Esophagus squamous epithelium (tissue), 5 donors: Measurements from ENCODE around the gene ANKS1B. TPM values are rescaled to one million over a fixed set of nuclear protein-coding genes. Genes with fewer than 3 reads are reported as not detected.

Experiments used
- DNase-seq: peaks from one replicate; lab custom pipeline; 2025; lab: John Stamatoyannopoulos, UW
- H3K27ac ChIP-seq, 4 donors: fragments of 200-600 bp; sonication (generic); one replicate each; pipeline ENCODE4 v1.5.1; 2016 to 2019; ENCODE audit warnings: mild to moderate bottlenecking in 1 of 4
- H3K27me3 ChIP-seq, 4 donors: fragments of 200-600 bp; sonication (generic); 1 replicate in 3 of 4; 2 replicates in 1 of 4; pipeline versions ENCODE4 v1.5.1 to v1.6.0; 2017 to 2021; ENCODE audit warnings: antibody characterized with exemption in 1 of 4
- H3K36me3 ChIP-seq, 3 donors: fragments of 200-600 bp; sonication (generic); one replicate each; pipeline ENCODE4 v1.5.1; 2016 to 2019
- H3K4me1 ChIP-seq, 3 donors: fragments of 200-600 bp; sonication (generic); one replicate each; pipeline ENCODE4 v1.5.1; 2017 to 2019
- H3K4me3 ChIP-seq, 4 donors: fragments of 200-600 bp; sonication (generic); 1 replicate in 3 of 4; 2 replicates in 1 of 4; pipeline ENCODE4 v1.5.1; 2016 to 2019; ENCODE audit warnings: mild to moderate bottlenecking in 2 of 4, moderate library complexity in 1 of 4
- H3K9me3 ChIP-seq, 3 donors: fragments of 200-600 bp; sonication (generic); one replicate each; pipeline ENCODE4 v1.5.1; 2016 to 2019
- POLR2A ChIP-seq, 4 donors: fragments of 450-650 bp; IDR thresholded peaks; one replicate each; pipeline ENCODE4 v1.6.1; 2017; ENCODE audit warnings: antibody characterized with exemption in 4 of 4, mild to moderate bottlenecking in 4 of 4, moderate library complexity in 3 of 4
- WGBS, 2 donors: methylation state at CpG; one replicate each; pipeline ENCODE4 v1.1.5; 2018; 5-methylcytosine and 5-hydroxymethylcytosine counted together
- intact Hi-C: fragments of 100-400 bp; cut with DNase I; formaldehyde crosslinking; loops from one replicate; pipeline ENCODE4 v1.15.0; 2022
- total RNA-seq, 4 donors: library from RNA; depleted of rRNA; stranded (reverse); fragments of >200 nt; gene quantifications; one replicate each; pipeline ENCODE4 v1.1.0, GENCODE V29; 2016
- TF ChIP-seq, protein P1 (sequence below), 6 experiments: fragments of 450-650 bp in 4 of 6; fragments of 200-600 bp in 2 of 6; sonication (generic) in 2 of 6; IDR thresholded peaks; one replicate each; pipeline ENCODE4 v1.5.1; 2016 to 2019; ENCODE audit warnings: antibody characterized with exemption in 6 of 6, mild to moderate bottlenecking in 4 of 6, moderate library complexity in 4 of 6
- donor health status: DM: yes; HTN: yes; CAD: no.

Gene ANKS1B
- total RNA-seq, 4 donors from 2014 or later: 1.6 to 15.8 (median 8.1) TPM

DNA sequence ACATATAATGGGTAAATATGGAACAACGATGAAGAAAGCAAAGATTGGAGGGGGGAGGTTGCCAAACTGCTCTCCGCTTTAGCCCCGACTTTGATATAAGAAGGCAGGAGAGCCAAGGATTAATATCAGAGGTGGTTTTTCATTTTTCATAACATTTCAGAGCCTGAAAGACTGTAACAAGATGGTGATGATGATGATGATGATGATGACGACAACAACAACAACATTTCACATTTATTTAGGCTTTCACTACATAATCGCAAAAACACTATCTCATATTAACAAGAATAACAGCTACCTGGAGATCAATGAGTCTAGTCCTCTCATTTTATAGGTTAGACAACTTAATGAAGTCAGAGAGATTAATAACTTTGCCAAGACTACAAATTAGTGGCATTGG, 86.1 kb downstream of the ANKS1B start:
- H3K4me1 ChIP-seq: no peaks in the 10 kb centered on the region
- intact Hi-C loops: no loop called here
- no peaks in the 10 kb centered on the region for H3K9me3 ChIP-seq
- H3K4me3 ChIP-seq: no peak overlapping the region
- no peaks in the 10 kb centered on the region for H3K36me3 ChIP-seq
- WGBS, 2 donors: 84 to 87% methylated on average over 5 of the region's 5 CpGs
- TF ChIP-seq, protein P1, sequence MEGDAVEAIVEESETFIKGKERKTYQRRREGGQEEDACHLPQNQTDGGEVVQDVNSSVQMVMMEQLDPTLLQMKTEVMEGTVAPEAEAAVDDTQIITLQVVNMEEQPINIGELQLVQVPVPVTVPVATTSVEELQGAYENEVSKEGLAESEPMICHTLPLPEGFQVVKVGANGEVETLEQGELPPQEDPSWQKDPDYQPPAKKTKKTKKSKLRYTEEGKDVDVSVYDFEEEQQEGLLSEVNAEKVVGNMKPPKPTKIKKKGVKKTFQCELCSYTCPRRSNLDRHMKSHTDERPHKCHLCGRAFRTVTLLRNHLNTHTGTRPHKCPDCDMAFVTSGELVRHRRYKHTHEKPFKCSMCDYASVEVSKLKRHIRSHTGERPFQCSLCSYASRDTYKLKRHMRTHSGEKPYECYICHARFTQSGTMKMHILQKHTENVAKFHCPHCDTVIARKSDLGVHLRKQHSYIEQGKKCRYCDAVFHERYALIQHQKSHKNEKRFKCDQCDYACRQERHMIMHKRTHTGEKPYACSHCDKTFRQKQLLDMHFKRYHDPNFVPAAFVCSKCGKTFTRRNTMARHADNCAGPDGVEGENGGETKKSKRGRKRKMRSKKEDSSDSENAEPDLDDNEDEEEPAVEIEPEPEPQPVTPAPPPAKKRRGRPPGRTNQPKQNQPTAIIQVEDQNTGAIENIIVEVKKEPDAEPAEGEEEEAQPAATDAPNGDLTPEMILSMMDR (IDR thresholded peaks at IDR 0.05): no peak
- no peak for TF ChIP-seq POLR2A (IDR thresholded peaks at IDR 0.05)
- H3K27me3 ChIP-seq: no peaks in the 10 kb centered on the region
- no peak overlapping the region for H3K27ac ChIP-seq
- no peak for DNase-seq

DNA sequence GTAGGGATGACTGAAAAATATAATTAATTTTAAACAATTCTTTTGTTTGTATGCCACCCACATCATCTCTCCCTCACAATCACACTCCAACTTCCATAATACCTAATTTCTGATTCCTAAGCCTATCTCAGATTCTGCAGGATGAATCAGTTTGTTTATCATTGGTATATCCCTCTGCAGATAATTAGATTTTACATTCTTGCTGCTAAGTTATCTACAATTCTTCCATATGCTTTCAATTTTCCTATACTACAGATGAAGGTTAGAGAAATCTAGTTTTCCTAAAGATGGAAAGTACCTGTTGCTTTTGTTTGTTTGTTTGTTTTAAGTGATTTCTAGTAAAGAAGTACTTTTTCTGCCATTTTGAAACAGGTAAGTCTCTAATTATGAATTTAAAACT, 105.3 kb downstream of the ANKS1B start:
- no peak for DNase-seq
- intact Hi-C loops: no loop called here
- no peak overlapping the region for H3K4me3 ChIP-seq
- no peak overlapping the region for H3K27ac ChIP-seq
- H3K4me1 ChIP-seq: no peaks in the 10 kb centered on the region
- no peaks in the 10 kb centered on the region for H3K36me3 ChIP-seq
- TF ChIP-seq, protein P1 (IDR thresholded peaks at IDR 0.05): no peak
- TF ChIP-seq POLR2A (IDR thresholded peaks at IDR 0.05): no peak
- no peaks in the 10 kb centered on the region for H3K9me3 ChIP-seq
- H3K27me3 ChIP-seq: no peaks in the 10 kb centered on the region

DNA sequence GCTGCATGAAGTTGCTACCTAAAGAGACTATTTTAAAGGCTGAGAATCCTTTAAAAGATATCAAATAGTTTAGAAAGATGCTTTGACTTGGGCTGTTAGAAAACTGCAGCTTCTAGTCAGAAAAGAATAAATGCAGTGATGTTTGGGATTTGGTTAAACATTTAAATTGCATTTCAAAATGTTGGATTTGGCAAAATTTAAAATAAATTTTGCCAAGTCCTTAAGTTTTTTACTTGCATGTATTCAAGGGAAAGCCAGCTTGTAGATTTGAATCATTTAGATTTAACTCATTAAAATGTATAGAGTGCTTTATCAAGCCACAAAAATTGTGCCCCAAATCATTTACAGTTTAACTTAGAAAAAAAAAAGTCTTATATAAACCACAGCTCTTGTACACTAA, 109.7 kb downstream of the ANKS1B start:
- TF ChIP-seq, protein P1 (IDR thresholded peaks at IDR 0.05): no peak
- no peak for TF ChIP-seq POLR2A (IDR thresholded peaks at IDR 0.05)
- DNase-seq: no peak
- H3K27ac ChIP-seq: no peak overlapping the region
- H3K4me1 ChIP-seq: no peaks in the 10 kb centered on the region
- intact Hi-C loops: no loop called here
- no peaks in the 10 kb centered on the region for H3K27me3 ChIP-seq
- no peaks in the 10 kb centered on the region for H3K9me3 ChIP-seq
- H3K36me3 ChIP-seq: no peaks in the 10 kb centered on the region
- H3K4me3 ChIP-seq: no peak overlapping the region

DNA sequence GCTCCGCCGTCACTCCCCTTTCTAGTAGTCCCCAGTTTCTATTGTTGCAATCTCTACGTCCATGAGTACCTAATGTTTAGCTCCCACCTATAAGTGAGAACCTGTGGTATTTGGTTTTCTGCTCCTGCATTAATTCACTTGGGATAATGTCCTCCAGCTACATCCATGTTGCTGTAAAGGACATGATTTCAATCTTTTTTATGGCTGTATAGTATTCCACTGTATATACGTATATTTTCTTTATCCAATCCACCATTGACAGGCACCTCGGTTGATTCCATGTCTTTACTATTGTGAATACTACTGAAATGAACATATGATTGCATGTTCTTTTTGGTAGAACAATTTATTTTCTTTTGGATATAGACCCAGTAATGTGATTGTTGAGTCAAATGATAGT, 114.7 kb downstream of the ANKS1B start:
- no peaks in the 10 kb centered on the region for H3K4me1 ChIP-seq
- H3K36me3 ChIP-seq: no peaks in the 10 kb centered on the region
- no peaks in the 10 kb centered on the region for H3K9me3 ChIP-seq
- H3K4me3 ChIP-seq: no peak overlapping the region
- no peak overlapping the region for H3K27ac ChIP-seq
- TF ChIP-seq, protein P1 (IDR thresholded peaks at IDR 0.05): no peak
- no peak for TF ChIP-seq POLR2A (IDR thresholded peaks at IDR 0.05)
- intact Hi-C loops: no loop called here
- no peak for DNase-seq
- H3K27me3 ChIP-seq: no peaks in the 10 kb centered on the region
- WGBS, 2 donors: 94 to 96% methylated on average over 5 of the region's 5 CpGs

DNA sequence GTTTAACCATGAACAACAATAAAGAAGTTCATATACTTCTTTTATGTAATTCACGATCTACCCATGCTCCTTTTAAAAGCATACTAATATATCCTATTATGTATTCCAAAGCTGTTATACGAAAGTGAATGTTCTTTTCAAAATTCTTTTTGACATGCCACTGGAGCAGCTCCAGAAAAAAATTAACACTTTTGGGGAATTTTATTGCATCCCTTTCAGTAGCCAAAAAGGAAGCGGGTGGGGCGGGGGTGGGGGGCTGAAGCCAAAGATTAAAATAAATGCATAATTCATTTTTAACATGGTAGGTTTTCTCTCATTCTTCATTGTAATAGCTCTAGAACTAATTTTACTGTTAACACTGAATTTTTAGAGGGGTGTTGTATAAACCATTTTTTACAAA, 123.0 kb downstream of the ANKS1B start:
- Histone ChIP-seq H3K27ac (no peak overlapping the region), H3K4me1 (no peaks in the 10 kb centered on the region), H3K36me3 (no peaks in the 10 kb centered on the region), H3K27me3 (no peaks in the 10 kb centered on the region), H3K9me3 (no peaks in the 10 kb centered on the region), H3K4me3 (no peak overlapping the region)
- TF ChIP-seq POLR2A (IDR thresholded peaks at IDR 0.05): no peak
- TF ChIP-seq, protein P1 (IDR thresholded peaks at IDR 0.05): no peak
- no peak for DNase-seq
- 65 to 69% methylated on average over 4 of the region's 4 CpGs for WGBS, 2 donors
- intact Hi-C loops: no loop called here
